GM12801 (cell line): Measurements from ENCODE around the gene PLS3.

Experiments used
- TF ChIP-seq, protein P1 (sequence below): IDR thresholded peaks from one replicate; pipeline ENCODE4 v1.5.1; 2011; ENCODE audit warnings: control low read depth; ENCODE audit not compliant: insufficient read length; ENCODE audit errors: extremely low read depth

Gene PLS3

DNA sequence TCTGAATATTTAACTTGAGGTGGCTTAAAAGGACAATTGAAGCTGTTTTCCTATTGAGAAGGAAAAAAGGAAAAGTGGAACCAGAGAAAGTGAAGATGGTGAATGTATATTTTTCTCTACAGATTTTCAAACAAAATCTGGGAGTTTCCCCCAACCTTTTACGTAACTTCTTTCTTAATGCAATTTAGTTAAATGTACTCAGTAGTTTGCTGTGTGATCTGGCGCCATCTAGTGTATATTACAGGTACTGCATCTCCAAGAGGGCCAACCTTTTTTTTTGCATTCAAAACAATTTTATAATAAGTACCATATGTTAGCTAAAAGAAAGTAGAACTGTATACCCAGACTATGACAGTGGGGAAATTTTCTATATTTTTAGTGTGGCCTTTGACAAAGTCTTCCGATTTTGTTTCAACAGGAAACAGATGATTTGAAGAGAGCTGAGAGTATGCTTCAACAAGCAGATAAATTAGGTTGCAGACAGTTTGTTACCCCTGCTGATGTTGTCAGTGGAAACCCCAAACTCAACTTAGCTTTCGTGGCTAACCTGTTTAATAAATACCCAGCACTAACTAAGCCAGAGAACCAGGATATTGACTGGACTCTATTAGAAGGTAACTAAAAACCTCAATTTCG, 82.0 kb downstream of the PLS3 start:
- TF ChIP-seq, protein P1, sequence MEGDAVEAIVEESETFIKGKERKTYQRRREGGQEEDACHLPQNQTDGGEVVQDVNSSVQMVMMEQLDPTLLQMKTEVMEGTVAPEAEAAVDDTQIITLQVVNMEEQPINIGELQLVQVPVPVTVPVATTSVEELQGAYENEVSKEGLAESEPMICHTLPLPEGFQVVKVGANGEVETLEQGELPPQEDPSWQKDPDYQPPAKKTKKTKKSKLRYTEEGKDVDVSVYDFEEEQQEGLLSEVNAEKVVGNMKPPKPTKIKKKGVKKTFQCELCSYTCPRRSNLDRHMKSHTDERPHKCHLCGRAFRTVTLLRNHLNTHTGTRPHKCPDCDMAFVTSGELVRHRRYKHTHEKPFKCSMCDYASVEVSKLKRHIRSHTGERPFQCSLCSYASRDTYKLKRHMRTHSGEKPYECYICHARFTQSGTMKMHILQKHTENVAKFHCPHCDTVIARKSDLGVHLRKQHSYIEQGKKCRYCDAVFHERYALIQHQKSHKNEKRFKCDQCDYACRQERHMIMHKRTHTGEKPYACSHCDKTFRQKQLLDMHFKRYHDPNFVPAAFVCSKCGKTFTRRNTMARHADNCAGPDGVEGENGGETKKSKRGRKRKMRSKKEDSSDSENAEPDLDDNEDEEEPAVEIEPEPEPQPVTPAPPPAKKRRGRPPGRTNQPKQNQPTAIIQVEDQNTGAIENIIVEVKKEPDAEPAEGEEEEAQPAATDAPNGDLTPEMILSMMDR, result no peak

DNA sequence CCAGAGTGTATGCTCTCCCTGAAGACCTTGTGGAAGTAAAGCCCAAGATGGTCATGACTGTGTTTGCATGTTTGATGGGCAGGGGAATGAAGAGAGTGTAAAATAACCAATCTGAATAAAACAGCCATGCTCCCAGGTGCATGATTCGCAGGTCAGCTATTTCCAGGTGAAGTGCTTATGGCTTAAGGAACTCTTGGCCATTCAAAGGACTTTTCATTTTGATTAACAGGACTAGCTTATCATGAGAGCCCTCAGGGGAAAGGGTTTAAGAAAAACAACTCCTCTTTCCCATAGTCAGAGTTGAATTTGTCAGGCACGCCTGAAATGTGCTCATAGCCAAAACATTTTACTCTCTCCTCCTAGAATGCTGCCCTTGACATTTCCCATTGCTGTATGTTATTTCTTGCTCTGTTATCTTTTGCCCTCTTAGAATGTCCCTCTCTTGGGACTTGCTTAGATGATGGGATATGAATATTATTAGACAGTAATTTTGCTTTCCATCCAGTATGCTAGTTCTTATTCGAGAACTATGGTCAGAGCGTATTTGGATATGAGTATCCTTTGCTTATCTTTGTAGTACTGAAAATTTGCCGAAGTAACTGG, 88.6 kb downstream of the PLS3 start:
- TF ChIP-seq, protein P1, result no peak

DNA sequence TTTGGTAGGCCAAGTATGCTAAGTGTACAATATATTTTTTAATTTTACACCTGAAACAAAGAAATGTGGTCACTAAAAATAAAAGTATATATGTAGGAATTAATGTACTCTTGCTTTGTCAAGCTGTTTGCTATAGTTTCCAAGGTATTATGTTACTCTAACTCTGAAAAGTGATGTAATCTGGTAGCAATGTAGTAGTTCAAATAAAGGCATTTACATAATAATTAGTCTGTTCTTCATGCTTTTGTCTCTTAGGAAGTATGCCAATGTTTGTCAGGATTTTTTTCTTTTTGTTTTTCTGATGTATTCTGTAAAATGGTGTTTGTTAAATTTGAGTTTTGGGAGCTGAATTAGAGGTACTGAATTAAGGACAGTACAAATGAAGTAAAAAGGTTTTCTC, 89.5 kb downstream of the PLS3 start:
- TF ChIP-seq, protein P1, result no peak

DNA sequence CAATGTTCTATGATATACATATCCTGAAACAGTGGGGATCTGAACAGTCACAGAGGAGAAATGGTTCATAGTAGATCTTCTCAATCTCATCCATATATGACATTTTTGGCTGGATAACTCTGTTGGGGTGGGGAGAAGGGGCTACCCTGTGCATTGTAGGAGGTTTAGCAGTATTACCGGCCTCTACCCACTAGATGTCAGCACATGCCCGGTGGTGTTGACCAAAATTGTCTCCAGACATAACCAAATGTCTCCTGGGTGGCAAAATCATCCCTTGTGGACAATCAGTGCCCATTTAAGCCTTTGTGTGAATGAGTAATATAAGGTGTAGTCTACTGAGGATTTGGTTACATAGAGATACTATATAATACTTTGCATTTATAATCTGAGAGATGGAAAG, 89.9 kb downstream of the PLS3 start:
- TF ChIP-seq, protein P1, result no peak

DNA sequence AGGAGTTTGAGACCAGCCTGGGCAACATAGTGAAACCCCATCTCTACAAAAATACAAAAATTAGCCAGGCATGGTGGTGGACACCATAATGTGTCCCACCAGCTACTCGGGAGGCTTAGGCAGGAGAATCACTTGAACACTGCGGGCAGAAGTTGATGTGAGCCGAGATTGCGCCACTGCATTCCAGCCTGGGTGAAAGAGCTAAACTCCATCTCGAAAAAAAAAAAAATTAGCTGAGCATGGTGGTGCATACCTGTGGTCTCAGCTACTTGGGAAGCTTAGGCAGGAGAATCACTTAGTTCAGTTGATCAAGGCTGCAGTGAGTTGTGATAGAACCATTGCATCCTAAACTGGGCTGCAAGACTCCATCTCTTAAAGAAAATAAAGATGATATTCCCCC, 91.2 kb downstream of the PLS3 start:
- TF ChIP-seq, protein P1, result no peak

DNA sequence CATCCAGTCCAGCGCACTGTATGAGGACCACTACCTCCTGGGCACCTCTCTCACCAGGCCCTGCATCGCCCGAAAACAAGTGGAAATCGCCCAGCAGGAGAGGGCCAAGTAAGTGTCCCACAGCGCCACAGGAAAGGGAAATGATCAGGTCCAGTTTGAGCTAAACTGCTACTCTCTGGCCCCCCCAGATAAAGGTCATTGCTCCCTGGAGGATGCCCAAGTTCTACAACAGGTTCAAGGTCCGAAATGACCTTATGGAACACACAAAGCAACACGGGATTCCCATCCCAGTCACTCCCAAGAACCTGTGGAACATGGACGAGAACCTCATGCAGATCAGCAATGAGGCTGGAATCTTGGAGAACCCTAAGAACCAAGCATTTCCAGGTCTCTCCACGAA, 104.1 kb downstream of the PLS3 start:
- TF ChIP-seq, protein P1, result no peak

DNA sequence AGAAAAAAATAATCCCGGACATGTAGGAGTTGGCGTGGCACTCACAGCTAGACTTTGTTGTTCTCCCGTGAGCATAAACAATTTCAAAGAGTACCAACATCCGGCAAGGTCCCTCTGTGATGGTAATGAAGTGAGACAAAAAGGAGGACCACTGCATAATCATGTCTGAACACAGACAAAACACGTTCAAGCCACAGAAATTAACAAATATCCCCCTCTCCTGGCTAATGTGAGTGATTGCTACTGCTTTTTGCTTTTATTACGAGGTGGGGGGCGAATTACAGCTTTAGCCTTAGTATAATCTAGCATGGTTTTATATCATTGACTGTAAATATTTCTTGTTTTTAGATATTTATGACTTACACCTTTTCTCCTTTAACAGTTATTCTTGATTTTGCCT, 118.5 kb downstream of the PLS3 start:
- TF ChIP-seq, protein P1, result no peak
